ENCODE results near the gene RAB11A. TPM values are rescaled to one million over a fixed set of nuclear protein-coding genes. Genes with fewer than 3 reads are reported as not detected.

RAB11A gene
- total RNA-seq, 1 donor from 2014 or later: 350 TPM

DNA sequence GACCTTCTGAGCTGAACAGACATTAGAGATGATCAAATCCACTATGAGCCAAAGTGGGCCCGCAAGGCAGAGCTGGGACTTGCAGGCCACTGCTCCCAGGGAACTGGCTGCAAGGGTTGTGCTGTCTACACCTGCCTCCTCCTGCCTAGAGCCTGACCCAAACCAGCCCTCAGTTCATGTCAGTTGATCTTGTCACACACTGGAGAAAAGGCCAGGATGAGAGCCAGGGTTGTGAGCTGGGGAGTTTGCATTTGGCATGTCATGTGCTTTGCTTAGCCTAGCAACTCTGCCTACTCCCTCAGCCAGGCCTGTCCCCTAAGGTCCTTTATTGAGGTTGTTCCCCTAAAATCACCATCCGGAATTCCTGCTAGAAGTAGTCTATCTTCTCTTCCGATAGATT lies 67.8 kb downstream of the RAB11A start:
- H3K4me3 ChIP-seq (ENCODE audit: low read depth, low read length): no peak overlapping the region
- DNase-seq (ENCODE audit: low read depth): no peak
- TF ChIP-seq, protein P1, sequence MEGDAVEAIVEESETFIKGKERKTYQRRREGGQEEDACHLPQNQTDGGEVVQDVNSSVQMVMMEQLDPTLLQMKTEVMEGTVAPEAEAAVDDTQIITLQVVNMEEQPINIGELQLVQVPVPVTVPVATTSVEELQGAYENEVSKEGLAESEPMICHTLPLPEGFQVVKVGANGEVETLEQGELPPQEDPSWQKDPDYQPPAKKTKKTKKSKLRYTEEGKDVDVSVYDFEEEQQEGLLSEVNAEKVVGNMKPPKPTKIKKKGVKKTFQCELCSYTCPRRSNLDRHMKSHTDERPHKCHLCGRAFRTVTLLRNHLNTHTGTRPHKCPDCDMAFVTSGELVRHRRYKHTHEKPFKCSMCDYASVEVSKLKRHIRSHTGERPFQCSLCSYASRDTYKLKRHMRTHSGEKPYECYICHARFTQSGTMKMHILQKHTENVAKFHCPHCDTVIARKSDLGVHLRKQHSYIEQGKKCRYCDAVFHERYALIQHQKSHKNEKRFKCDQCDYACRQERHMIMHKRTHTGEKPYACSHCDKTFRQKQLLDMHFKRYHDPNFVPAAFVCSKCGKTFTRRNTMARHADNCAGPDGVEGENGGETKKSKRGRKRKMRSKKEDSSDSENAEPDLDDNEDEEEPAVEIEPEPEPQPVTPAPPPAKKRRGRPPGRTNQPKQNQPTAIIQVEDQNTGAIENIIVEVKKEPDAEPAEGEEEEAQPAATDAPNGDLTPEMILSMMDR (conservative IDR thresholded peaks at IDR 0.05; ENCODE audit: low read depth, low read length): no peak

DNA sequence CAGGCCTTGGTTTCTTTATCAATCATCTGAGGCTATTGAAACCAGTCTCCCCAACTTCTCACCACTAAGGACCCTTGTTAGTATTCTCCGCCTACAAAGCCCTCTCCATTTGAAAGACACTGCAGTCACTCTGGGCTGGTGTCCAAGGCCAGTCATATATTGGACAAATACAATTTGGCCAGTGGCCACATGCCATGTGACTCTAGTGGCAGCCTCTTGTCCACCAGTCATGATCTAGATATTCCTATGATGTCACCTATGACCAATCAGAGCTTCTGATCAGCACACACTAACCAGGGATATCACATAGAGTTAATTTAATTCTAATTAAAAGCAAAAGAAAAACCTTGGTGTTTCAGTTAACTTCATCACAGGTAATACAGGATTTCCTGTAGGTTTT lies 68.2 kb downstream of the RAB11A start:
- TF ChIP-seq, protein P1 (conservative IDR thresholded peaks at IDR 0.05; ENCODE audit: low read depth, low read length): no peak
- no peak for DNase-seq (ENCODE audit: low read depth)
- H3K4me3 ChIP-seq (ENCODE audit: low read depth, low read length): no peak overlapping the region

DNA sequence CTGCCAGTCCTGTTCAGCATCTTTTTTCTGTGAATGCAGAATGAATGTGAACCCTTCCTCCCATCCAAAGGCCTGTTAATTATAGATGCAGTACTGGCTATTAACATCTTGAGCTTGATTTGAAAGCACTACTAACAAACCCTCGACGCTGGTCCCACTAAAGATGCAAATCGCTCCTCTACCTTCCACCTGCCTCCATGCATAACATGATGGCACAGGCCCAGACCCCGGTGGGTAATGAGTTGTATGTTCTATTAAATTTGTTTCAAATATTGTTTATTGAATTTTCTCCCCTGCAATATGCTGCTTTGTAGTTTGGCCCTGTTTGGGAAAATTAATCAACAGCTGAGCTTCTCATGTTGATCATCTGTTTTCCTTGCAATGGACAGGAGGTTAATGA lies 69.3 kb downstream of the RAB11A start:
- DNase-seq (ENCODE audit: low read depth): no peak
- H3K4me3 ChIP-seq (ENCODE audit: low read depth, low read length): no peak overlapping the region
- TF ChIP-seq, protein P1 (conservative IDR thresholded peaks at IDR 0.05; ENCODE audit: low read depth, low read length): no peak

DNA sequence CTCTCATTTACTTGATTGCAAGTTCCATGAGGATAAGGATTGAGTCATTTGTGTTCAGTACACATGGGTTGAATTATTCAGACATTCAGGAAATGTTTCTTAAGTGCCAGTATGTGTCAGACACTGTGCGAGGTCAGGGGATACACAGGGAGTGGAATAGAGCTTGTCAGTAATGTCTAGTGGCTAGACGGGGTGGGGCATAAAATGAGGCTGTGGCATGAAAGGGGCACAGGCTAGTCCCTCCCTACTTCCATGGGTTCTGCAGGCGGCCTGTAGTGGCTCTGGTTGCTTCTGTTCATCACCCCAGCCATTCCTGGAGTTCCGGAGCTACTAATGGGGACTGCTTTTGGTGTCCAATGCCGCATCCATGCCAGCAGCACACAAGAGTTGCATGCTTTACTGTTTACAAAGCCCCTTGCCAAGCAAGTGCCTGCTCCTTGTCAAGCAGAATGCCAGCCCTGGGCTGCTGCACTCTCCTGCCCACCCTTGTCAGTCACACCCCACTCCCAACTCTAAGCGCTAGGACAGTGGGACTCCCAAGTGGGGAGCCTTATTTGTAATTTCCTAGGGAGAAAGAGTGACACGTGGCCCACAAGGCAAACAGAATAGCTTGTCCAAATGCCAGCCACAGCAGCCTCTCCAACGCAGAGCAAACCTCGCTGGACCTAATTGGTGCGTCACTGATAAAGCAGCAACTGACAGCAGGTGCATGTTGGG lies 70.8 kb downstream of the RAB11A start:
- TF ChIP-seq, protein P1 (conservative IDR thresholded peaks at IDR 0.05; ENCODE audit: low read depth, low read length): no peak
- peak; percentile 85 for DNase-seq (ENCODE audit: low read depth)
- H3K4me3 ChIP-seq (ENCODE audit: low read depth, low read length): no peak overlapping the region

DNA sequence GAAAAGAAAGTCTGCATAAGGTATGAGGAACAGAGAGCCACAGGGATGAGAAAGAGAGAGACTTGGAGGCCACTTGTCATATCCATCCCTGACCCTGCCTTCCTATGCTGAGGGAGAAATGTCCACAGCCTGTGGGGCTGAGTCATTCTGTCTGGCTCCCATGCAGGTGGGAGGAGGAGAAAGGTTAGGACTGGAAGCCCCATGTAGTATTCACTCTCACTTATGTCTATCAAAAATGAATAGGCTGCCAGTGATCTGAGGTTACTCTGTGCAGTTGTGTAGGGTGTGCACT lies 71.3 kb downstream of the RAB11A start:
- no peak overlapping the region for H3K4me3 ChIP-seq (ENCODE audit: low read depth, low read length)
- DNase-seq (ENCODE audit: low read depth): no peak
- TF ChIP-seq, protein P1 (conservative IDR thresholded peaks at IDR 0.05; ENCODE audit: low read depth, low read length): no peak

Other genes starting within 250 kb of the RAB11A start
- 7.2 and 8.9 TPM in 2 replicates for gene SLC24A1, start 247.6 kb upstream of the RAB11A start, total RNA-seq
- gene DENND4A, start 77.2 kb upstream of the RAB11A start, total RNA-seq: 5.2 and 9.9 TPM in 2 replicates

Data from epithelial cell of proximal tubule (primary cell).